Skin of body (tissue), 3 donors: ENCODE measurements around the gene DGKH. TPM values are rescaled to one million over a fixed set of nuclear protein-coding genes. Genes with fewer than 3 reads are reported as not detected.

Experiments
- DNase-seq: peaks from one replicate; lab custom pipeline; 2025; lab: John Stamatoyannopoulos, UW
- small RNA-seq: library from RNA; depleted of rRNA; stranded (forward); fragments of <200 nt; gene quantifications from one replicate; pipeline ENCODE3, GENCODE V24; 2014; ENCODE audit warnings: low replicate concordance
- total RNA-seq: library from RNA; depleted of rRNA; stranded (reverse); fragments of >200 nt; gene quantifications from one replicate; pipeline ENCODE4 v1.2.3, GENCODE V29; 2014

Gene DGKH
- total RNA-seq, 1 donor from 2014 or later: 14.4 TPM

DNA sequence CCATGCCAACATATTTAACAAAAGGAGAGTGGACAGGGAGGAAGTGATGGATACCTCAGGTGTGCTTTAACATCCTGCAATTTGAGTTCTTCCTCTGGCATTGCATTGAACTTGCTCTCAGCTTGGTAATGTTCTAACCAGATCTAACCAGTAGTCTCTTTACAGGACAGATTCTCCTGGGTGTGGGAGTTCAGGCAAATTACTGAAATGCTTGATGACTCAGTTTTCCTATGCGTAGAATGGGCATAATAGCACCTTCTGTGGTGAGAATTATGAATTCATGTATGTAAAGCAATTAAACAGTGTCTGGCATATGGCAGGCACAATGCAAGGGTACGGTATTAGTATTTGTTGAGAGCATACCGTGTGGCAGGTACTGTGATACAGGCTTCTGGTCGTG lies 227.1 kb downstream of the DGKH start:
- no peak for DNase-seq

DNA sequence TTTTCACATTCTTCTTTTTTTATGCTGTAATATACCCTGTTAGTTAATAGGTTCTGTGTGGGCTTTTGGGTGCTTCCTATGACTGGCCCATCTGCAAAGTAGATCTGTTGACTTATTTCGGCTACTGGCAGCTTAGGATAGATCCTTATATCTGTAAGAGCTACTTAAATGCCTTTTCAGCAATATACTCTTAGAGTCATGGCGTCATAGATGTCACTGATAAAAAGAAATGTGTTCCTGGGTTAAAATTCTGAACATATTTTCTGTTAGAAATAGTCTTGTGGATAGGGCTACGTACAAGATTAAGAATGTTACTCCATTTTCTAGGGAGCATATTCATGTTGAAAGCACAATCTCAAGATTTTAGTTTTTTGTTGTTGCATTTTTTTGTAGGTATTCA lies 228.2 kb downstream of the DGKH start:
- DNase-seq: no peak

DNA sequence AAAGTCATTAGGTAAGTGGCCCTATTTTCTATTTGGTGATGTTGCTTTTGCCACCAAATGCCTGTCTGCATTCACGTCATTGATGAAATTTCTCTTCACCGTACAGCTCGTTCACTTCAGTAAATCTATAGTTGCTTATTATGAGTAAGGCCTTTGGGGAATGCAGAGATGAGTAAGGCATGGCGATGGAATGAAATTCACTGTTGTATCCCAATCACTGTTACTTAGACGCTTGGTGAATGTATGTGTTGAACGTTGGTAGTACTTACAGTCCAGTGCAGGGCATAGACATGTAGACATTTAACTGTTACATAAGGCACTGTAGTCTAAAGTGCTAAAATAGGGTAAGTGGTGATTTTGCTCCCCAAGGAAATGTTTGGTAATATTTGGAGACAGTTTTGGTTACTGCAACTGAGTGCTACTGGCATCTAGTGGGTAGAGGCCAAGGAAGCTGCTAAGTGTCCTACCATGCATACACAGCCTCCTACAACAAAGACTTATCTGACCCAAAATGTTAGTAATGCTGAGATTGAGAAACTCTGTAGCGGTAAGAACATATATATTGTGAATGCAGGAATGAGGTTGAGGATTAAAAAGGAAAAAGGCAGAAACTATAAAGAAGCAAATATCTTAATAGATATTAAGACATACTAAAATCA lies 229.3 kb downstream of the DGKH start:
- no peak for DNase-seq

DNA sequence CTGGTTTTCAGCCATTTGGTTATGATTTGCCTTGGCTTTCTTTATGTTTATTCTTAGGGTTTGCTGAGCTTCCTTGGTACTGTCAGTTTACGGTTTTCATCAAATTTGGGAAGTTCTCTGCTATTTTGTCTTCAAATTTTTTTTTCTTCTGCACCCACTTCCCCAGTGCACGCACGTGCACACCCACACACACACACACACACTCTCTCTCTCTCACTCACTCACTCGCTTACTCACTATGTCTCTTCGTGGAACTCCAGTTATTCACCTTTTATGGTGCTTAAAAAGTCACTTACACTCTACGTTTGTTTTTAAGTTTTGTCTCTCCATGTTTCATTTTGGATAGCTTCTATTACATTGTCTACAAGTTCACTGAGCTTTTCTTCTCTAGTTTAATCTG lies 230.6 kb downstream of the DGKH start:
- no peak for DNase-seq

DNA sequence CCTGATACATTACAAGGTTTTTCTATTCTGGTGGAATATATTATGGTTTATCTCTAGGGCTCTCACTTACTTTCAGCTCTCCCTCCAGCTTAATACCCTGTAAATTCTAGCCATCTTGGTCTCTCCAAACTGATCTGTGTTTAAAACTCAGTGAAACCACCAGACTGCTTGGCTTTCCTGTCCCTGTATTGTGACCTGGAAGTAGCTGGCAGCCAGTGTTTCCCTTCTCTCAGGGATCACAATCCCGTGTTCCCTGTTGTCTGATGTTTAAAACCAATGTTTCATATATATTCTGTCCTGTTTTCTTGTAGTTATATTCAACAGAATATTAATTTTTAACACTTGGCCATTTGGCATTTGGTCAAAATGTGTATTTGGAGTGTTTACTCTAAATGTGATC lies 231.5 kb downstream of the DGKH start:
- DNase-seq: no peak

DNA sequence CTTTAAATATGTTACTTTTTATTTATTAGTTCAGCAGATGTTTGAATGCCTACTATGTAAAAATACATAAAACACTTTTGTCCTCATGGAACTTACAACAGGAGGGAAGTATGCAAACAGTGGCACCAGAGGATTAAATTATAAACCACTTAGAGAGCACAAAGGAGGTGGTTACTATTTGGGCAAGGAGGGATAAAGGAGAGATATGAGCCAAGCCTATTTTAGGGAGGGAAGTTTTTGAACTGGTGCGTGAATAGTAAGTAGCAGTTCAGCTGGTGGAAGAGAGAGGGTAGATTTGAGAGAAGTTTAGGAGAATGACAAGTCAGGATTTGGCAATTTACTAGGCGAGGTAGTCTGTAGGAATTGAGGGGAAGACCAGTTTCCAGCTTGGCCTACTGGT lies 232.1 kb downstream of the DGKH start:
- DNase-seq: no peak

DNA sequence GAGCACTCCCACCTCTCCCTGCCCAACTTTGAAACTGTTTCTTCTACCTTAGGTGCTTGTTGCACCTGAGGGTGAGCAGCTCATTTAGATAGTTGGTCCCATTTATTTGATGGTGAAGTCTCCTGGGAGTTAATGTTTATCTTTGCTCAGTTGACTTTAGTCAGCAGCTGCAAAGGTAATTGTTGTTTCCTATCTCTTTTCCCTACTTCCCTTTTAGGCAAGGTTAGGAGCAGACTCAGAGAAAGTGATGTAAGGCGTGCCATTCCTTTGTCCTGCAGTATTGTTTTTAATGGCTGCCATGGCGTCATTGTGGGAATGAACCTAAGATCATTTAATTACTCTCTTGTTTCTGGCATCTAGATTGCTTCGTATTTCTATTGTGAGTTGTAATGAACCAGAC lies 235.1 kb downstream of the DGKH start:
- no peak for DNase-seq

DNA sequence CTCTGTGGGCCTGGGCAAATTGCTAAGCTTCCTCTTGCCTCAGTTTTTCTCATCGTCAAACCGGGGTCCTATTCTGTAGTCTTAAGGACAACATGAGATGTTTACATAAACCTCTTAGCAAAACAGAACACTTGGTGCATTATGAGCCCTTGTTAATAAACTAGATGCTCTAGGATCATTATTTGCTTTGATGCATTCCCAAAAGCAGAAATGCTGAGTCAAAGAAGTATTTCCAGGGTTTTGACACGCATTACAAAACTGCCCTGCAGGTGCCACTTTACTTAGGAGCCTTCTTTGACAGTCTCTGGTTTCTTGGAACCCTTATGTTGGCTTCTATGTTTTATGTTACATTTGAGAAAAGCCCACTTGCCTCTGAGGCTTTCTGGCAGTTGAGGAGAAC lies 235.6 kb downstream of the DGKH start:
- no peak for DNase-seq

Small RNAs within 50 kb of the gene (small RNA-seq; reads per million reads assigned to genes)
- gene RPS28P8: not detected

Other genes starting within 250 kb of the DGKH start
- gene VWA8, start 87.5 kb upstream of the DGKH start, total RNA-seq: 22.2 TPM
- gene AKAP11, start 223.5 kb downstream of the DGKH start, total RNA-seq: 28.7 TPM